IPS-18c (cell line): Measurements from ENCODE around the gene ATP9B.
"Not testable (repeated sequence)": the region's sequence is repeated elsewhere in the genome, so short reads cannot be mapped to it uniquely, and the experiment has no call there.

Experiments
- H3K4me3 ChIP-seq: 2 replicates; pipeline ENCODE4 v1.7.0; 2013; ENCODE audit warnings: low read depth, mild to moderate bottlenecking, low read length, moderate library complexity; ENCODE audit not compliant: insufficient read depth
- H3K9me3 ChIP-seq: one replicate; pipeline ENCODE4 v1.6.1; 2013; ENCODE audit warnings: mild to moderate bottlenecking, low read length, moderate library complexity; ENCODE audit not compliant: control insufficient read depth, insufficient read depth

The ATP9B gene

GRCh38 chr18:79320216-79320850, 251.1 kb downstream of the ATP9B start:
- Histone ChIP-seq H3K4me3 (no peak overlapping the region), H3K9me3 (no peaks in the 10 kb centered on the region)

- Histone ChIP-seq H3K9me3 (no peaks in the 10 kb centered on the region), H3K4me3 (no peak overlapping the region)
Measured at GRCh38 chr18:79321625-79322405, 252.6 kb downstream of the ATP9B start.

GRCh38 chr18:79322441-79322840, 253.2 kb downstream of the ATP9B start:
- Histone ChIP-seq H3K9me3 (no peaks in the 10 kb centered on the region), H3K4me3 (no peak overlapping the region)

- H3K9me3 ChIP-seq: no peaks in the 10 kb centered on the region
- H3K4me3 ChIP-seq: no peak overlapping the region
Measured at GRCh38 chr18:79323471-79323870, 254.3 kb downstream of the ATP9B start.

GRCh38 chr18:79326413-79327198, 257.4 kb downstream of the ATP9B start:
- Histone ChIP-seq H3K4me3 (no peak overlapping the region), H3K9me3 (no peaks in the 10 kb centered on the region)

GRCh38 chr18:79327199-79327721, 258.1 kb downstream of the ATP9B start:
- no peak overlapping the region for H3K4me3 ChIP-seq
- H3K9me3 ChIP-seq: no peaks in the 10 kb centered on the region

- not testable (repeated sequence) for H3K4me3 ChIP-seq, H3K9me3 ChIP-seq
Measured at GRCh38 chr18:79327915-79328314, 258.7 kb downstream of the ATP9B start.

GRCh38 chr18:79328887-79329286, 259.7 kb downstream of the ATP9B start:
- no peak overlapping the region for H3K4me3 ChIP-seq

GRCh38 chr18:79329786-79330185, 260.6 kb downstream of the ATP9B start:
- H3K4me3 ChIP-seq: no peak overlapping the region
- peaks cover 3% of the 10 kb centered on the region for H3K9me3 ChIP-seq

More at GRCh38 chr18:79328887-79329286, 259.7 kb downstream of the ATP9B start:
- peaks cover 3% of the 10 kb centered on the region for H3K9me3 ChIP-seq

- H3K4me3 ChIP-seq: no peak overlapping the region
- H3K9me3 ChIP-seq: peaks cover 3% of the 10 kb centered on the region
Measured at GRCh38 chr18:79332646-79333045, 263.5 kb downstream of the ATP9B start.

- no peak overlapping the region for H3K4me3 ChIP-seq
- peaks cover 3% of the 10 kb centered on the region for H3K9me3 ChIP-seq
Measured at GRCh38 chr18:79333046-79333445, 263.9 kb downstream of the ATP9B start.

- Histone ChIP-seq H3K9me3 (peaks cover 3% of the 10 kb centered on the region), H3K4me3 (no peak overlapping the region)
Measured at GRCh38 chr18:79334496-79335233, 265.5 kb downstream of the ATP9B start.

- peaks cover 3% of the 10 kb centered on the region for H3K9me3 ChIP-seq
- H3K4me3 ChIP-seq: no peak overlapping the region
Measured at GRCh38 chr18:79335833-79336360, 266.7 kb downstream of the ATP9B start.

GRCh38 chr18:79336556-79337142, 267.5 kb downstream of the ATP9B start:
- Histone ChIP-seq H3K9me3 (peaks cover 3% of the 10 kb centered on the region), H3K4me3 (no peak overlapping the region)

- Histone ChIP-seq H3K4me3 (no peak overlapping the region), H3K9me3 (peaks cover 3% of the 10 kb centered on the region)
Measured at GRCh38 chr18:79337184-79337583, 268.0 kb downstream of the ATP9B start.

GRCh38 chr18:79337620-79338019, 268.4 kb downstream of the ATP9B start:
- H3K9me3 ChIP-seq: peaks cover 3% of the 10 kb centered on the region
- no peak overlapping the region for H3K4me3 ChIP-seq
